Measurements from ENCODE around the gene C17orf50. TPM values are rescaled to one million over a fixed set of nuclear protein-coding genes. Genes with fewer than 3 reads are reported as not detected.

C17orf50 gene
- total and polyA plus RNA-seq, 2 of the 13 experiments (the other 11 are each of a cell fraction or from before 2014, with no cell fraction given), result not detected

GRCh38 chr17:35726953-35727460 is 33.7 kb upstream of the C17orf50 start (continued):
- TF ChIP-seq ZNF646 (CRISPR knock-in tag; IDR thresholded peaks at IDR 0.05) (no peak), NFIB (CRISPR knock-in tag; IDR thresholded peaks at IDR 0.05; ENCODE audit: borderline replicate concordance) (no peak)

GRCh38 chr17:35727635-35728034 is 33.1 kb upstream of the C17orf50 start:
- POLR2A ChIA-PET, result no interaction called here
- TF ChIP-seq SP4 (CRISPR knock-in tag; IDR thresholded peaks at IDR 0.05) (no peak), ZNF124 (CRISPR knock-in tag; IDR thresholded peaks at IDR 0.05) (no peak), TRIM22 (IDR thresholded peaks at IDR 0.05) (no peak), SNAPC2 (CRISPR knock-in tag; IDR thresholded peaks at IDR 0.05) (no peak), YEATS4 (CRISPR knock-in tag; IDR thresholded peaks at IDR 0.05; ENCODE audit: borderline replicate concordance) (no peak), PHF21A (CRISPR knock-in tag; IDR thresholded peaks at IDR 0.05) (no peak), ATM (IDR thresholded peaks at IDR 0.05; ENCODE audit: borderline replicate concordance) (no peak), ASH2L (IDR thresholded peaks at IDR 0.05; ENCODE audit: insufficient read length, low read depth, low read length) (no peak), SALL1 (CRISPR knock-in tag; IDR thresholded peaks at IDR 0.05) (no peak), NR1H2 (CRISPR knock-in tag; IDR thresholded peaks at IDR 0.05; ENCODE audit: borderline replicate concordance, low read depth) (no peak), ZNF589 (CRISPR knock-in tag; conservative IDR thresholded peaks at IDR 0.05) (no peak), PLSCR1 (CRISPR knock-in tag; IDR thresholded peaks at IDR 0.05; ENCODE audit: borderline replicate concordance) (no peak), ZNF619 (CRISPR knock-in tag; IDR thresholded peaks at IDR 0.05) (no peak), ZNF224 (CRISPR knock-in tag; IDR thresholded peaks at IDR 0.05) (no peak)

More at GRCh38 chr17:35727635-35728034, 33.1 kb upstream of the C17orf50 start:
- H3K9ac ChIP-seq (ENCODE audit: insufficient read depth, low read depth, low read length), result no peak overlapping the region
- H3K4me2 ChIP-seq (ENCODE audit: low read depth, low read length), result no peak overlapping the region
- H3K27ac ChIP-seq (ENCODE audit: extremely low read length, insufficient read depth, low read length), result no peak overlapping the region
- in situ Hi-C loops (cut with HindIII; ENCODE audit: extremely low pct_ligation_motif_present, low pct_unique_long_range_greater_than_20kb), result loop anchor here (25.0 kb wide), 1 partner anchor 415 kb away; no protein-coding TSS in a partner anchor
- no peaks in the 10 kb centered on the region for H3K27me3 ChIP-seq (ENCODE audit: control insufficient read depth in 1 of 2, insufficient read depth in 2 of 2, low read length in 2 of 2)
- H3K36me3 ChIP-seq (replicated peaks in 1 of 2; ENCODE audit: control insufficient read depth in 1 of 2, insufficient read depth in 2 of 2, low read length in 2 of 2), result peaks cover 10 to 30% of the 10 kb centered on the region in 2 experiments; a peak in 4 of 5 replicates
- H2AFZ ChIP-seq (ENCODE audit: low read length), result no peak overlapping the region
- intact Hi-C loops (cut with micrococcal nuclease; ENCODE audit: unreplicated experiment), result no loop called here
- H3K9me3 ChIP-seq (ENCODE audit: low read length), result no peaks in the 10 kb centered on the region
- H3K4me3 ChIP-seq (replicated peaks in 1 of 3; ENCODE audit: insufficient read depth in 1 of 3, low read depth in 2 of 3, low read length in 3 of 3), result no peak overlapping the region
- FAIRE-seq (no peak), DNase-seq (ENCODE audit: low spot score) (no peak), ATAC-seq (no peak)
- 92% methylated on average over 5 of the region's 5 CpGs for WGBS (ENCODE audit: low lambda C conversion rate)
- CTCF ChIA-PET (ENCODE audit: low intra/inter-chr PET ratio, low total read pairs), result no interaction called here
- H3K79me2 ChIP-seq (ENCODE audit: insufficient read depth, low read length), result peaks cover 2% of the 10 kb centered on the region
- no TSS peak for BruUV-seq (replicated peaks)
- no peaks in the 10 kb centered on the region for H4K20me1 ChIP-seq (ENCODE audit: insufficient read depth, low read length)
- H3K4me1 ChIP-seq (ENCODE audit: insufficient read depth, low read length), result peaks cover 33% of the 10 kb centered on the region
